IMR-90 (cell line): Measurements from ENCODE around the gene AMZ1.

Experiments
- BHLHE40 ChIP-seq: fragments of 150-350 bp; IDR thresholded peaks from 2 replicates; pipeline ENCODE4 v1.6.1; 2016; ENCODE audit warnings: mild to moderate bottlenecking, low read depth, low read length
- MAFK ChIP-seq: IDR thresholded peaks from 2 replicates; pipeline ENCODE4 v1.6.1; 2012; ENCODE audit warnings: low read depth, low read length, improper control_type of control experiment
- MAZ ChIP-seq: IDR thresholded peaks from 2 replicates; pipeline ENCODE4 v1.6.1; 2012; ENCODE audit warnings: low read depth, mild to moderate bottlenecking, low read length, improper control_type of control experiment, moderate library complexity, borderline replicate concordance
- MXI1 ChIP-seq: IDR thresholded peaks from 2 replicates; pipeline ENCODE4 v1.6.1; 2012; ENCODE audit warnings: low read depth, mild to moderate bottlenecking, low read length, moderate library complexity, borderline replicate concordance
- NFE2L2 ChIP-seq: fragments of 150-350 bp; IDR thresholded peaks from 2 replicates; pipeline ENCODE4 v1.6.1; 2016; ENCODE audit warnings: low read depth, mild to moderate bottlenecking, low read length
- POLR2A ChIP-seq: IDR thresholded peaks from 2 replicates; pipeline ENCODE4 v1.6.1; 2012; ENCODE audit warnings: mild to moderate bottlenecking, low read depth, low read length
- RAD21 ChIP-seq: IDR thresholded peaks from 2 replicates; pipeline ENCODE4 v1.6.1; 2012; ENCODE audit warnings: low read length, improper control_type of control experiment
- RFX5 ChIP-seq: IDR thresholded peaks from 2 replicates; pipeline ENCODE4 v1.8.0; 2012; ENCODE audit warnings: low read depth, mild to moderate bottlenecking, low read length, moderate library complexity
- TF ChIP-seq, protein P1 (sequence below): conservative IDR thresholded peaks from 2 replicates; pipeline ENCODE4 v1.5.1; 2012; ENCODE audit warnings: mild to moderate bottlenecking, low read depth, low read length, improper control_type of control experiment

GRCh38 chr7:2666155-2666554, 21.8 kb upstream of the AMZ1 start:
- TF ChIP-seq POLR2A (no peak), MAFK (no peak), RAD21 (no peak), MAZ (no peak), RFX5 (no peak), BHLHE40 (no peak), NFE2L2 (no peak), MXI1 (no peak)
- TF ChIP-seq, protein P1, sequence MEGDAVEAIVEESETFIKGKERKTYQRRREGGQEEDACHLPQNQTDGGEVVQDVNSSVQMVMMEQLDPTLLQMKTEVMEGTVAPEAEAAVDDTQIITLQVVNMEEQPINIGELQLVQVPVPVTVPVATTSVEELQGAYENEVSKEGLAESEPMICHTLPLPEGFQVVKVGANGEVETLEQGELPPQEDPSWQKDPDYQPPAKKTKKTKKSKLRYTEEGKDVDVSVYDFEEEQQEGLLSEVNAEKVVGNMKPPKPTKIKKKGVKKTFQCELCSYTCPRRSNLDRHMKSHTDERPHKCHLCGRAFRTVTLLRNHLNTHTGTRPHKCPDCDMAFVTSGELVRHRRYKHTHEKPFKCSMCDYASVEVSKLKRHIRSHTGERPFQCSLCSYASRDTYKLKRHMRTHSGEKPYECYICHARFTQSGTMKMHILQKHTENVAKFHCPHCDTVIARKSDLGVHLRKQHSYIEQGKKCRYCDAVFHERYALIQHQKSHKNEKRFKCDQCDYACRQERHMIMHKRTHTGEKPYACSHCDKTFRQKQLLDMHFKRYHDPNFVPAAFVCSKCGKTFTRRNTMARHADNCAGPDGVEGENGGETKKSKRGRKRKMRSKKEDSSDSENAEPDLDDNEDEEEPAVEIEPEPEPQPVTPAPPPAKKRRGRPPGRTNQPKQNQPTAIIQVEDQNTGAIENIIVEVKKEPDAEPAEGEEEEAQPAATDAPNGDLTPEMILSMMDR, result no peak
